HL-60 (cell line): ENCODE results near the gene PCBP4.
A peak's percentile ranks its signal among the peaks of the same experiment; 100 is the strongest.

Experiments used
- GABPA ChIP-seq: IDR thresholded peaks from 2 replicates; pipeline ENCODE4 v1.6.1; 2012; ENCODE audit warnings: low read depth
- POLR2AphosphoS5 ChIP-seq: IDR thresholded peaks from 2 replicates; pipeline ENCODE4 v1.6.1; 2012; ENCODE audit warnings: low read depth
- TF ChIP-seq, protein P1 (sequence below): IDR thresholded peaks from one replicate; pipeline ENCODE4 v1.5.1; 2011; ENCODE audit warnings: low read length, control low read depth, inconsistent platforms; ENCODE audit not compliant: insufficient read depth
- TF ChIP-seq, protein P2 (sequence below): IDR thresholded peaks from 2 replicates; pipeline ENCODE4 v1.6.1; 2012; ENCODE audit warnings: low read depth; ENCODE audit not compliant: insufficient replicate concordance

DNA sequence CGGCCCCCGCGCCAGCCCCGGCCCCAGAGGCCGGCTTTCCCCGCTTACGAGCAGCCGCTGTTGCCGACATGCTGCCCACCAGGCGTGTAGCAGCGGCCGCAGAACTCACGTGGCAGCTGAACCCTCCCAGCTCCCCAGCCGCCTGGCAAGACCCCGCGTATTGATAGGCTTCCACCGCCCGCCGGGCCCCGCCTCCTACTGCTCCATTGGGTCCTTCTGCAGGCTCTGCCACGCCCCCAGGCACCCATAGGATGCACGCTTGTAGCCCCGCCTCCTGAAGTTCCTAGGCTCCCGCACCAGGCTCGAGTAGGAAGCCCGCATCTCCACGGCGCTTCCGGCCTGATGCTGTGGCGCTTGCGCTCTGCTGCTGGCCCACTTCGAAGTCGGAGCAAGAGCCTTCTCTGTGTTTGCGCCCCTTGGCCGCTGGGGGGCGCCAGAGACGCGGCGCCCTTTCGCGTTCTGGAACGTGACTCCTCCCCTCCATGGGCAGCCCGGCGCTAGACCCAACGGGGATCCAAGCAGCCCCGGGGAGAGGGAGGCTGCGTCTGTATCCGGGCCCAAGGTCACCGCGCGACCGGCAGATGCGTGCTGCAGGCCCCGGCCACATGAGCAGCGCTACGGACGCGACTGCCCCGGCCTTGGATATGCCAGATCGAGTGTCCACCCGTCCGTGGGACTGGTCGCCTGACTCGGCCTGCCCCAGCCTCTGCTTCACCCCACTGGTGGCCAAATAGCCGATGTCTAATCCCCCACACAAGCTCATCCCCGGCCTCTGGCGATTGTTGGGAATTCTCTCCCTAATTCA, 25.3 kb downstream of the PCBP4 start, which contains the start of the genes PARP3 and RRP9:
- TF ChIP-seq, protein P1, sequence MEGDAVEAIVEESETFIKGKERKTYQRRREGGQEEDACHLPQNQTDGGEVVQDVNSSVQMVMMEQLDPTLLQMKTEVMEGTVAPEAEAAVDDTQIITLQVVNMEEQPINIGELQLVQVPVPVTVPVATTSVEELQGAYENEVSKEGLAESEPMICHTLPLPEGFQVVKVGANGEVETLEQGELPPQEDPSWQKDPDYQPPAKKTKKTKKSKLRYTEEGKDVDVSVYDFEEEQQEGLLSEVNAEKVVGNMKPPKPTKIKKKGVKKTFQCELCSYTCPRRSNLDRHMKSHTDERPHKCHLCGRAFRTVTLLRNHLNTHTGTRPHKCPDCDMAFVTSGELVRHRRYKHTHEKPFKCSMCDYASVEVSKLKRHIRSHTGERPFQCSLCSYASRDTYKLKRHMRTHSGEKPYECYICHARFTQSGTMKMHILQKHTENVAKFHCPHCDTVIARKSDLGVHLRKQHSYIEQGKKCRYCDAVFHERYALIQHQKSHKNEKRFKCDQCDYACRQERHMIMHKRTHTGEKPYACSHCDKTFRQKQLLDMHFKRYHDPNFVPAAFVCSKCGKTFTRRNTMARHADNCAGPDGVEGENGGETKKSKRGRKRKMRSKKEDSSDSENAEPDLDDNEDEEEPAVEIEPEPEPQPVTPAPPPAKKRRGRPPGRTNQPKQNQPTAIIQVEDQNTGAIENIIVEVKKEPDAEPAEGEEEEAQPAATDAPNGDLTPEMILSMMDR: peak; percentile 89
- TF ChIP-seq GABPA: 0 out of 2 replicates have a peak, but pooled peaks have one; percentile 7
- 0 out of 2 replicates have a peak, but pooled peaks have one; percentile 24 for TF ChIP-seq POLR2AphosphoS5
- TF ChIP-seq, protein P2, sequence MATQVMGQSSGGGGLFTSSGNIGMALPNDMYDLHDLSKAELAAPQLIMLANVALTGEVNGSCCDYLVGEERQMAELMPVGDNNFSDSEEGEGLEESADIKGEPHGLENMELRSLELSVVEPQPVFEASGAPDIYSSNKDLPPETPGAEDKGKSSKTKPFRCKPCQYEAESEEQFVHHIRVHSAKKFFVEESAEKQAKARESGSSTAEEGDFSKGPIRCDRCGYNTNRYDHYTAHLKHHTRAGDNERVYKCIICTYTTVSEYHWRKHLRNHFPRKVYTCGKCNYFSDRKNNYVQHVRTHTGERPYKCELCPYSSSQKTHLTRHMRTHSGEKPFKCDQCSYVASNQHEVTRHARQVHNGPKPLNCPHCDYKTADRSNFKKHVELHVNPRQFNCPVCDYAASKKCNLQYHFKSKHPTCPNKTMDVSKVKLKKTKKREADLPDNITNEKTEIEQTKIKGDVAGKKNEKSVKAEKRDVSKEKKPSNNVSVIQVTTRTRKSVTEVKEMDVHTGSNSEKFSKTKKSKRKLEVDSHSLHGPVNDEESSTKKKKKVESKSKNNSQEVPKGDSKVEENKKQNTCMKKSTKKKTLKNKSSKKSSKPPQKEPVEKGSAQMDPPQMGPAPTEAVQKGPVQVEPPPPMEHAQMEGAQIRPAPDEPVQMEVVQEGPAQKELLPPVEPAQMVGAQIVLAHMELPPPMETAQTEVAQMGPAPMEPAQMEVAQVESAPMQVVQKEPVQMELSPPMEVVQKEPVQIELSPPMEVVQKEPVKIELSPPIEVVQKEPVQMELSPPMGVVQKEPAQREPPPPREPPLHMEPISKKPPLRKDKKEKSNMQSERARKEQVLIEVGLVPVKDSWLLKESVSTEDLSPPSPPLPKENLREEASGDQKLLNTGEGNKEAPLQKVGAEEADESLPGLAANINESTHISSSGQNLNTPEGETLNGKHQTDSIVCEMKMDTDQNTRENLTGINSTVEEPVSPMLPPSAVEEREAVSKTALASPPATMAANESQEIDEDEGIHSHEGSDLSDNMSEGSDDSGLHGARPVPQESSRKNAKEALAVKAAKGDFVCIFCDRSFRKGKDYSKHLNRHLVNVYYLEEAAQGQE: no peak
